H9 (cell line): ENCODE measurements around the gene KCNIP1. TPM values are rescaled to one million over a fixed set of nuclear protein-coding genes. Genes with fewer than 3 reads are reported as not detected.

ENCODE experiments used
- DNase-seq: peaks from one replicate; pipeline ENCODE4 v3.0.0-alpha.2; 2017
- H2AFZ ChIP-seq: one replicate; pipeline ENCODE4 v1.6.1; 2013; ENCODE audit warnings: mild to moderate bottlenecking, low read length, control low read depth, moderate library complexity
- H2AK5ac ChIP-seq: 2 replicates; pipeline ENCODE4 v1.6.1; 2013; ENCODE audit warnings: low read length, control low read depth, mixed read lengths; ENCODE audit not compliant: insufficient read length
- H2BK120ac ChIP-seq: one replicate; pipeline ENCODE4 v1.6.1; 2013; ENCODE audit warnings: low read depth, mild to moderate bottlenecking, low read length, control low read depth, inconsistent platforms; ENCODE audit not compliant: poor library complexity, severe bottlenecking
- H2BK12ac ChIP-seq: 2 replicates; pipeline ENCODE4 v1.6.1; 2013; ENCODE audit warnings: low read length, control low read depth, mixed read lengths, low read depth; ENCODE audit not compliant: insufficient read length
- H2BK15ac ChIP-seq: 2 replicates; pipeline ENCODE4 v1.6.1; 2013; ENCODE audit warnings: low read depth, low read length, control low read depth
- H2BK20ac ChIP-seq: one replicate; pipeline ENCODE4 v1.6.1; 2013; ENCODE audit warnings: low read depth, mild to moderate bottlenecking, low read length, control low read depth, inconsistent platforms; ENCODE audit not compliant: poor library complexity, severe bottlenecking
- H2BK5ac ChIP-seq: 2 replicates; pipeline ENCODE4 v1.6.1; 2013; ENCODE audit warnings: low read length, control low read depth, mixed read lengths; ENCODE audit not compliant: insufficient read length
- H3K14ac ChIP-seq: 2 replicates; pipeline ENCODE4 v1.6.1; 2013; ENCODE audit warnings: low read length, control low read depth; ENCODE audit not compliant: insufficient read depth
- H3K18ac ChIP-seq: 2 replicates; pipeline ENCODE4 v1.6.1; 2013; ENCODE audit warnings: low read depth, mild to moderate bottlenecking, mixed read lengths, low read length, control low read depth; ENCODE audit not compliant: insufficient read length
- H3K23ac ChIP-seq: 2 replicates; pipeline ENCODE4 v1.6.1; 2013; ENCODE audit warnings: low read length, control low read depth, mixed read lengths, low read depth; ENCODE audit not compliant: insufficient read length
- H3K23me2 ChIP-seq: 2 replicates; pipeline ENCODE4 v1.6.1; 2013; ENCODE audit warnings: low read depth, mild to moderate bottlenecking, mixed read lengths, low read length, control low read depth; ENCODE audit not compliant: insufficient read length, poor library complexity, severe bottlenecking
- H3K27ac ChIP-seq: 2 replicates; pipeline ENCODE4 v1.5.1; 2013; ENCODE audit warnings: low read length, control low read depth, mixed read lengths, low read depth; ENCODE audit not compliant: insufficient read length
- H3K27me3 ChIP-seq: 2 replicates; pipeline ENCODE4 v1.6.1; 2013; ENCODE audit warnings: low read length, control low read depth, inconsistent platforms; ENCODE audit not compliant: insufficient read depth
- H3K4ac ChIP-seq: 2 replicates; pipeline ENCODE4 v1.6.1; 2013; ENCODE audit warnings: low read depth, mild to moderate bottlenecking, control low read depth, inconsistent platforms, low read length, moderate library complexity
- H3K4me1 ChIP-seq: 2 replicates; pipeline ENCODE4 v1.6.1; 2013; ENCODE audit warnings: low read length, control low read depth, inconsistent platforms; ENCODE audit not compliant: insufficient read depth
- H3K4me2 ChIP-seq: 2 replicates; pipeline ENCODE4 v1.6.1; 2013; ENCODE audit warnings: low read length, control low read depth, mixed read lengths; ENCODE audit not compliant: insufficient read length, insufficient read depth
- H3K56ac ChIP-seq: 2 replicates; pipeline ENCODE4 v1.6.1; 2013; ENCODE audit warnings: low read depth, mild to moderate bottlenecking, mixed read lengths, low read length, control low read depth; ENCODE audit not compliant: insufficient read length
- H3K79me1 ChIP-seq: 2 replicates; pipeline ENCODE4 v1.6.1; 2013; ENCODE audit warnings: low read depth, mild to moderate bottlenecking, moderate library complexity, low read length, control low read depth, inconsistent platforms; ENCODE audit not compliant: insufficient read depth, poor library complexity, severe bottlenecking
- H3K79me2 ChIP-seq: 2 replicates; pipeline ENCODE4 v1.6.1; 2013; ENCODE audit warnings: low read length, control low read depth, inconsistent platforms; ENCODE audit not compliant: insufficient read depth
- H3K9ac ChIP-seq: 2 replicates; pipeline ENCODE4 v1.6.1; 2013; ENCODE audit warnings: low read length, control low read depth, mixed read lengths; ENCODE audit not compliant: insufficient read length; ENCODE audit errors: extremely low read depth
- H3K9me3 ChIP-seq: one replicate; pipeline ENCODE4 v1.6.1; 2013; ENCODE audit warnings: low read depth, low read length, inconsistent platforms; ENCODE audit not compliant: control insufficient read depth
- H3T11ph ChIP-seq: one replicate; pipeline ENCODE4 v1.6.1; 2013; ENCODE audit warnings: mild to moderate bottlenecking, low read length, control low read depth, inconsistent platforms
- H4K20me1 ChIP-seq: one replicate; pipeline ENCODE4 v1.6.1; 2013; ENCODE audit not compliant: control insufficient read depth, insufficient read length, insufficient read depth
- H4K5ac ChIP-seq: 2 replicates; pipeline ENCODE4 v1.6.1; 2013; ENCODE audit warnings: low read depth, mild to moderate bottlenecking, mixed read lengths, low read length, control low read depth; ENCODE audit not compliant: insufficient read length
- H4K8ac ChIP-seq: replicated peaks from 2 replicates; pipeline ENCODE4 v1.6.1; 2013; ENCODE audit warnings: low read length, control low read depth, mixed read lengths, low read depth; ENCODE audit not compliant: insufficient read length
- H4K91ac ChIP-seq: 2 replicates; pipeline ENCODE4 v1.6.1; 2013; ENCODE audit warnings: low read depth, mild to moderate bottlenecking, moderate library complexity, mixed read lengths, low read length, control low read depth; ENCODE audit not compliant: insufficient read length
- H3K27ac Mint-ChIP-seq, 3 experiments: 2 replicates in 2 of 3; 3 replicates in 1 of 3; pipeline ENCODE4 v1.8.0; 2020 to 2021; ENCODE audit warnings: mixed read lengths in 3 of 3, mild to moderate bottlenecking in 1 of 3, moderate library complexity in 1 of 3
- H3K27me3 Mint-ChIP-seq: 2 replicates; pipeline ENCODE4 v1.8.0; 2021; ENCODE audit warnings: low read depth, mild to moderate bottlenecking, moderate library complexity, mixed read lengths
- H3K36me3 Mint-ChIP-seq, 3 experiments: 2 replicates in 2 of 3; 3 replicates in 1 of 3; pipeline ENCODE4 v1.8.0; 2020 to 2021; ENCODE audit warnings: low read depth in 3 of 3, mixed read lengths in 3 of 3; ENCODE audit not compliant: insufficient read depth in 1 of 3
- H3K4me1 Mint-ChIP-seq, 2 experiments: 2 replicates each; pipeline ENCODE4 v1.8.0; 2020; ENCODE audit warnings: mixed read lengths in 2 of 2
- H3K4me3 Mint-ChIP-seq, 2 experiments: 2 replicates in 1 of 2; 3 replicates in 1 of 2; pipeline ENCODE4 v1.8.0; 2020 to 2021; ENCODE audit warnings: mild to moderate bottlenecking in 2 of 2, mixed read lengths in 2 of 2, moderate library complexity in 1 of 2
- H3K9me3 Mint-ChIP-seq, 2 experiments: 2 replicates in 1 of 2; 3 replicates in 1 of 2; pipeline ENCODE4 v1.8.0; 2020; ENCODE audit warnings: mild to moderate bottlenecking in 2 of 2, mixed read lengths in 2 of 2, moderate library complexity in 1 of 2
- CTCF ChIP-seq: fragments of 200-600 bp; sonication (generic); conservative IDR thresholded peaks from 3 replicates; pipeline ENCODE4 v1.8.0; 2021; ENCODE audit warnings: antibody characterized with exemption, mild to moderate bottlenecking
- WGBS: extraction: QIAGEN DNeasy Blood & Tissue Kit; methylation state at CpG from one replicate; pipeline ENCODE4 v1.1.7; 2013; ENCODE audit warnings: missing lambda C conversion rate, low lambda C conversion rate, mixed read lengths; ENCODE audit not compliant: insufficient read length; ENCODE audit errors: extremely low coverage; 5-methylcytosine and 5-hydroxymethylcytosine counted together
- total RNA-seq: library from RNA; stranded (reverse); gene quantifications from 2 replicates; pipeline ENCODE4 v1.2.1, GENCODE V29; 2021

The KCNIP1 gene
- total RNA-seq, 1 experiment from 2014 or later = 0.63 TPM

GRCh38 chr5:170493028-170493820, 10.6 kb upstream of the KCNIP1 start:
- H3K4me1 Mint-ChIP-seq = peaks cover 9 to 23% of the 10 kb centered on the region in 2 experiments
- H3K27ac ChIP-seq = no peak overlapping the region
- H2AK5ac ChIP-seq = no peak overlapping the region
- no peak overlapping the region for H3K4me3 Mint-ChIP-seq
- no peaks in the 10 kb centered on the region for H4K20me1 ChIP-seq
- H3K56ac ChIP-seq = no peak overlapping the region
- H4K8ac ChIP-seq = no peak overlapping the region
- H2BK20ac ChIP-seq = no peak overlapping the region
- H3K4me2 ChIP-seq = no peak overlapping the region
- WGBS = no CpG with 5 or more reads among the region's 7 CpGs
- no peak overlapping the region for H3K14ac ChIP-seq
- H2BK12ac ChIP-seq = no peak overlapping the region
- peaks cover 12% of the 10 kb centered on the region for H3K27me3 Mint-ChIP-seq
- H2BK15ac ChIP-seq = no peak overlapping the region
- TF ChIP-seq CTCF = no peak
- no peak overlapping the region for H2BK120ac ChIP-seq
- no peak overlapping the region for H3T11ph ChIP-seq
- H3K79me2 ChIP-seq = no peaks in the 10 kb centered on the region
- no peak overlapping the region for H3K18ac ChIP-seq
- H3K79me1 ChIP-seq = no peaks in the 10 kb centered on the region
- no peak for DNase-seq
- H2BK5ac ChIP-seq = no peak overlapping the region
- no peaks in the 10 kb centered on the region for H3K36me3 Mint-ChIP-seq
- H3K4me1 ChIP-seq = no peaks in the 10 kb centered on the region
- H3K27ac Mint-ChIP-seq = no peak overlapping the region
- H3K23me2 ChIP-seq = no peaks in the 10 kb centered on the region
- no peaks in the 10 kb centered on the region for H3K9me3 Mint-ChIP-seq
- H3K9me3 ChIP-seq = no peaks in the 10 kb centered on the region
- no peaks in the 10 kb centered on the region for H3K27me3 ChIP-seq
- no peak overlapping the region for H4K5ac ChIP-seq
- H3K23ac ChIP-seq = no peak overlapping the region
- H2AFZ ChIP-seq = no peak overlapping the region
- no peak overlapping the region for H3K4ac ChIP-seq
- no peak overlapping the region for H3K9ac ChIP-seq
- H4K91ac ChIP-seq = no peak overlapping the region
